Heart right ventricle (tissue), 16 donors: ENCODE data around the gene HLA-C. TPM values are rescaled to one million over a fixed set of nuclear protein-coding genes. Genes with fewer than 3 reads are reported as not detected.
"Not testable (repeated sequence)": the region's sequence is repeated elsewhere in the genome, so short reads cannot be mapped to it uniquely, and the experiment has no call there.

Experiments
- ATAC-seq, 8 donors: fragments of 200-7000 bp; cut with Tn5 transposase; one replicate each; pipeline ENCODE4 v1.9.1; 2020; ENCODE audit warnings: mild to moderate bottlenecking in 8 of 8, moderate library complexity in 8 of 8, moderate number of reproducible peaks in 1 of 8
- DNase-seq, 2 donors: peaks; one replicate each; pipeline ENCODE4 v3.0.0-alpha.2; 2020
- H3K27ac ChIP-seq, 10 donors: fragments of 200-600 bp; sonication (generic) in 2 of 10; one replicate each; pipeline versions ENCODE4 v1.5.0 to v1.8.0; 2020 to 2022; ENCODE audit warnings: mild to moderate bottlenecking in 3 of 10
- H3K27me3 ChIP-seq, 7 donors: fragments of 200-600 bp; one replicate each; pipeline ENCODE4 v1.8.0; 2021 to 2022; ENCODE audit warnings: mild to moderate bottlenecking in 2 of 7
- H3K36me3 ChIP-seq, 9 donors: fragments of 200-600 bp; sonication (generic) in 1 of 9; one replicate each; pipeline versions ENCODE4 v1.5.0 to v1.8.0; 2020 to 2022; ENCODE audit warnings: mild to moderate bottlenecking in 2 of 9
- H3K4me1 ChIP-seq, 9 donors: fragments of 200-600 bp; sonication (generic) in 1 of 9; one replicate each; pipeline versions ENCODE4 v1.5.0 to v1.8.0; 2020 to 2022; ENCODE audit warnings: mild to moderate bottlenecking in 4 of 9
- H3K4me3 ChIP-seq, 10 donors: fragments of 200-600 bp; sonication (generic) in 2 of 10; one replicate each; pipeline versions ENCODE4 v1.5.0 to v1.8.0; 2020 to 2022; ENCODE audit warnings: mild to moderate bottlenecking in 7 of 10, moderate library complexity in 2 of 10
- H3K9me3 ChIP-seq, 11 donors: fragments of 200-600 bp in 10 of 11; sonication (generic) in 2 of 11; one replicate each; pipeline versions ENCODE4 v1.5.0 to v1.8.0; 2013 to 2022; ENCODE audit warnings: mild to moderate bottlenecking in 2 of 11, control low read depth in 1 of 11, moderate library complexity in 1 of 11
- CTCF ChIP-seq, 9 donors: fragments of 200-600 bp; sonication (generic) in 2 of 9; IDR thresholded peaks; one replicate each; pipeline versions ENCODE4 v1.5.0 to v1.8.0; 2021 to 2022; ENCODE audit warnings: antibody characterized with exemption in 9 of 9, mild to moderate bottlenecking in 5 of 9, moderate library complexity in 1 of 9
- WGBS, 2 donors: extraction: QIAGEN DNeasy Blood & Tissue Kit; methylation state at CpG; one replicate each; pipeline ENCODE4 v1.1.7; 2013; ENCODE audit warnings: inconsistent platforms in 1 of 2; 5-methylcytosine and 5-hydroxymethylcytosine counted together
- intact Hi-C, 10 donors: fragments of 100-400 bp; cut with DNase I; formaldehyde crosslinking; loops; one replicate each; pipeline versions ENCODE4 v1.11.1 to v1.14.2; 2022
- polyA plus RNA-seq, 2 donors: library from polyadenylated mRNA; stranded (reverse); fragments of 200-250 nt; gene quantifications; one replicate each; pipeline ENCODE4 v1.2.3, GENCODE V29; 2013
- total RNA-seq, 10 donors: library from RNA; stranded (reverse); fragmentation: NEBNext Ultra II Directional in 3 of 10; extraction: Animal tissue kit (Norgen Biotek cat#: 25700) in 3 of 10; gene quantifications; one replicate each; pipeline versions ENCODE4 v1.2.1 to v1.2.4, GENCODE V29; 2021 to 2023
- donor health status: Arrhythmogenic right ventricular cardiomyopathy.
- donor health status: ischemic (EF 13 %, LVEDD 7.1; RV severe dilation, severe dysfunction).
- donor health status: healthy with polysubstance abuse.
- donor health status: DM: no; HTN: yes; CAD: no.
- donor health status: DM: no; HTN: no; CAD: no.
- donor health status: ischemic (EF 25% LVEDD 6.9; RV normal size, moderate dysfunction).
- donor health status: ischemic (EF 25% LVEDD 5.7; RV mildly dilated, moderate dysfunction).
- donor health status: healthy.
- donor health status: DM: yes; HTN: yes; CAD: no.
- donor health status: Ischemic cardiomyopathy.
- donor health status: ischemic (EF 35%, LVEDD 5.7; RV mildly dilated, moderate dysfunction).
- donor health status: nonischemic (EF 11% LVEDD 7.7; RV severe dilation, severe dysfunction).
- donor health status: DM: yes; HTN: yes; CAD: no.
- donor health status: PGD.
- donor health status: ischemic (EF 29% LVEDD 5.4; RV normal size, mild dysfunction).
- donor health status: nonischemic (EF 23%, LVEDD 6.1; RV moderate dilation, normal function).

Gene HLA-C
- total and polyA plus RNA-seq, 12 donors, result 121 to 1,262 (median 232) TPM

- no peak for DNase-seq
- TF ChIP-seq CTCF (IDR thresholded peaks at IDR 0.05), result no peak
- H3K27me3 ChIP-seq, result no peaks in the 10 kb centered on the region
- H3K27ac ChIP-seq, result no peak overlapping the region
- no peak for ATAC-seq
- H3K36me3 ChIP-seq, result peaks cover 0 to 32% (median 0%) of the 10 kb centered on the region in 9 donors
- intact Hi-C loops, result loop anchor here in 6 of 10 donors (2.0 to 10.0 kb wide), 3 partner anchors 53 to 87 kb away; no protein-coding TSS in a partner anchor
- H3K9me3 ChIP-seq, result peaks cover 0 to 19% (median 3%) of the 10 kb centered on the region in 11 donors
- no peak overlapping the region for H3K4me3 ChIP-seq
- WGBS, 2 donors, result 52 to 61% methylated on average over 7 of the region's 7 CpGs
- H3K4me1 ChIP-seq, result peaks cover 0 to 21% (median 7%) of the 10 kb centered on the region in 9 donors
Measured at GRCh38 chr6:31267651-31268368, 4.1 kb downstream of the HLA-C start.

GRCh38 chr6:31266567-31267360 is 5.1 kb downstream of the HLA-C start:
- no peak overlapping the region for H3K27ac ChIP-seq
- DNase-seq, result no peak
- H3K27me3 ChIP-seq, result no peaks in the 10 kb centered on the region
- peaks cover 0 to 21% (median 7%) of the 10 kb centered on the region in 9 donors for H3K4me1 ChIP-seq
- ATAC-seq, result no peak
- H3K36me3 ChIP-seq, result peaks cover 0 to 32% (median 0%) of the 10 kb centered on the region in 9 donors
- intact Hi-C loops, result loop anchor here in 5 of 10 donors (5.0 to 10.0 kb wide), 2 partner anchors 52 to 86 kb away; no protein-coding TSS in a partner anchor
- H3K4me3 ChIP-seq, result no peak overlapping the region
- peaks cover 0 to 21% (median 3%) of the 10 kb centered on the region in 11 donors for H3K9me3 ChIP-seq
- TF ChIP-seq CTCF (IDR thresholded peaks at IDR 0.05), result no peak
- 29 to 51% methylated on average over 7 of the region's 7 CpGs for WGBS, 2 donors

GRCh38 chr6:31265926-31266325 is 6.0 kb downstream of the HLA-C start:
- no peak for ATAC-seq
- TF ChIP-seq CTCF (IDR thresholded peaks at IDR 0.05), result no peak
- peaks cover 0 to 21% (median 6%) of the 10 kb centered on the region in 9 donors for H3K4me1 ChIP-seq
- intact Hi-C loops, result loop anchor here in 5 of 10 donors (5.0 to 10.0 kb wide), 2 partner anchors 51 to 86 kb away; no protein-coding TSS in a partner anchor
- peaks cover 0 to 31% (median 0%) of the 10 kb centered on the region in 9 donors for H3K36me3 ChIP-seq
- no peak overlapping the region for H3K4me3 ChIP-seq
- no peaks in the 10 kb centered on the region for H3K27me3 ChIP-seq
- H3K9me3 ChIP-seq, result peaks cover 0 to 21% (median 3%) of the 10 kb centered on the region in 11 donors
- no peak for DNase-seq
- no peak overlapping the region for H3K27ac ChIP-seq
- 45 to 66% methylated on average over 2 of the region's 2 CpGs for WGBS, 2 donors

GRCh38 chr6:31263346-31263933 is 8.5 kb downstream of the HLA-C start:
- WGBS, 2 donors, result 60 to 66% methylated on average over 4 to 5 of the region's 5 CpGs

GRCh38 chr6:31259995-31260394 is 11.9 kb downstream of the HLA-C start:
- WGBS, 2 donors, result 48 to 59% methylated on average over 3 of the region's 3 CpGs
- ATAC-seq, H3K27ac ChIP-seq, H3K4me3 ChIP-seq, H3K27me3 ChIP-seq, DNase-seq, H3K4me1 ChIP-seq, H3K36me3 ChIP-seq: not testable (repeated sequence)
- peaks cover 0 to 21% (median 3%) of the 10 kb centered on the region in 11 donors for H3K9me3 ChIP-seq
- intact Hi-C loops, result loop anchor here in 1 of 10 donors (10.0 kb wide), 1 partner anchor 45 kb away; no protein-coding TSS in a partner anchor

More at GRCh38 chr6:31263346-31263933, 8.5 kb downstream of the HLA-C start:
- H3K4me3 ChIP-seq, H3K4me1 ChIP-seq, ATAC-seq, H3K27me3 ChIP-seq, H3K36me3 ChIP-seq, H3K27ac ChIP-seq, DNase-seq: not testable (repeated sequence)
- peaks cover 0 to 21% (median 3%) of the 10 kb centered on the region in 11 donors for H3K9me3 ChIP-seq
- intact Hi-C loops, result loop anchor here in 1 of 10 donors (10.0 kb wide), 1 partner anchor 49 kb away; no protein-coding TSS in a partner anchor
